H1 (cell line): ENCODE data around the gene CHN2. TPM values are rescaled to one million over a fixed set of nuclear protein-coding genes. Genes with fewer than 3 reads are reported as not detected.

Experiments
- CTCF ChIA-PET: fragments of 300-600 bp; sonication (Branson Sonifier 250); formaldehyde crosslinking; loops from one replicate; lab custom pipeline; 2021; ENCODE audit not compliant: partially characterized antibody; lab: Charles Lee
- POLR2A ChIA-PET: fragments of 300-600 bp; sonication (Branson Sonifier 250); formaldehyde crosslinking; loops from one replicate; lab custom pipeline; 2021; ENCODE audit warnings: inconsistent platforms; ENCODE audit not compliant: partially characterized antibody; lab: Charles Lee
- DNase-seq, 2 experiments: peaks; one replicate each; pipeline versions ENCODE4 v3.0.0 to v3.0.0-alpha.2; 2010 to 2022; ENCODE audit warnings: low spot score in 2 of 2, low read depth in 1 of 2, mixed read lengths in 1 of 2
- FAIRE-seq: peaks from 2 replicates; lab custom pipeline; 2011; peaks lifted over from hg19 to GRCh38; lab: Jason Lieb, UNC
- H2AFZ ChIP-seq: 2 replicates; pipeline ENCODE4 v1.8.1; 2012; ENCODE audit warnings: low read length, inconsistent platforms
- H2AK5ac ChIP-seq: 2 replicates; pipeline ENCODE4 v1.6.1; 2013; ENCODE audit warnings: low read depth, low read length
- H2BK120ac ChIP-seq: replicated peaks from 2 replicates; pipeline ENCODE3; 2013; ENCODE audit warnings: low read depth, low read length, inconsistent platforms
- H2BK12ac ChIP-seq: 2 replicates; pipeline ENCODE4 v1.6.1; 2013; ENCODE audit warnings: low read depth, low read length
- H2BK15ac ChIP-seq: 2 replicates; pipeline ENCODE4 v1.6.1; 2013; ENCODE audit warnings: low read length
- H2BK20ac ChIP-seq: 2 replicates; pipeline ENCODE4 v1.6.1; 2013; ENCODE audit warnings: low read length
- H2BK5ac ChIP-seq: 2 replicates; pipeline ENCODE4 v1.6.1; 2013; ENCODE audit warnings: low read depth, low read length
- H3K14ac ChIP-seq: 2 replicates; pipeline ENCODE4 v1.6.1; 2013; ENCODE audit warnings: inconsistent platforms; ENCODE audit not compliant: insufficient read length
- H3K18ac ChIP-seq: 2 replicates; pipeline ENCODE4 v1.6.1; 2013; ENCODE audit warnings: low read length; ENCODE audit errors: extremely low read depth
- H3K23ac ChIP-seq: 2 replicates; pipeline ENCODE4 v1.6.1; 2013; ENCODE audit warnings: inconsistent platforms; ENCODE audit not compliant: insufficient read length
- H3K23me2 ChIP-seq: 2 replicates; pipeline ENCODE4 v1.6.1; 2013; ENCODE audit warnings: low read depth, low read length
- H3K27ac ChIP-seq: 2 replicates; pipeline ENCODE4 v1.6.1; 2011; ENCODE audit warnings: low read depth, low read length, inconsistent platforms
- H3K27me3 ChIP-seq, 4 experiments: replicated peaks in 1 of 4; 1 replicate in 1 of 4; 2 replicates in 3 of 4; pipeline versions ENCODE4 v1.6.1 to v1.8.1; 2011 to 2013; ENCODE audit warnings: low read length in 3 of 4, mild to moderate bottlenecking in 3 of 4, inconsistent platforms in 2 of 4, mixed read lengths in 2 of 4, moderate library complexity in 1 of 4; ENCODE audit not compliant: control insufficient read depth in 3 of 4, insufficient read depth in 3 of 4; ENCODE audit errors: extremely low read depth in 1 of 4
- H3K36me3 ChIP-seq, 4 experiments: 2 replicates each; pipeline versions ENCODE4 v1.6.1 to v1.8.1; 2011 to 2013; ENCODE audit warnings: mild to moderate bottlenecking in 4 of 4, low read length in 3 of 4, moderate library complexity in 2 of 4, control low read depth in 1 of 4, inconsistent platforms in 1 of 4; ENCODE audit not compliant: insufficient read depth in 4 of 4, control insufficient read depth in 2 of 4
- H3K4ac ChIP-seq: replicated peaks from 2 replicates; pipeline ENCODE3; 2013; ENCODE audit warnings: low read length, low read depth, mixed read lengths, inconsistent platforms; ENCODE audit not compliant: insufficient read length
- H3K4me1 ChIP-seq, 4 experiments: replicated peaks in 1 of 4; 1 replicate in 1 of 4; 2 replicates in 3 of 4; pipeline versions ENCODE4 v1.6.1 to v1.8.1; 2011 to 2013; ENCODE audit warnings: low read length in 3 of 4, inconsistent platforms in 2 of 4, mixed read lengths in 1 of 4; ENCODE audit not compliant: insufficient read depth in 4 of 4, control insufficient read depth in 3 of 4
- H3K4me2 ChIP-seq, 2 experiments: 2 replicates each; pipeline versions ENCODE4 v1.6.1 to v1.8.1; 2011 to 2013; ENCODE audit warnings: low read depth in 2 of 2, low read length in 2 of 2, control low read depth in 1 of 2, inconsistent platforms in 1 of 2, mild to moderate bottlenecking in 1 of 2; ENCODE audit not compliant: insufficient read depth in 1 of 2
- H3K4me3 ChIP-seq, 4 experiments: fragments of 200-600, 300-600 bp in 1 of 4; sonication (generic), shearing (Covaris generic), sonication (Bioruptor Twin) in 1 of 4; 2 replicates each; pipeline versions ENCODE4 v1.5.1 to v1.8.1; 2011 to 2016; ENCODE audit warnings: low read length in 4 of 4, low read depth in 3 of 4, control low read depth in 2 of 4, inconsistent platforms in 2 of 4, mild to moderate bottlenecking in 2 of 4, mixed read lengths in 1 of 4, moderate library complexity in 1 of 4; ENCODE audit not compliant: insufficient read depth in 2 of 4; ENCODE audit errors: extremely low read depth in 1 of 4
- H3K56ac ChIP-seq: replicated peaks from 2 replicates; pipeline ENCODE3; 2013; ENCODE audit warnings: low read depth, mild to moderate bottlenecking, mixed read lengths, low read length, inconsistent platforms; ENCODE audit not compliant: insufficient read length
- H3K79me1 ChIP-seq: 2 replicates; pipeline ENCODE4 v1.6.1; 2013; ENCODE audit warnings: low read depth, low read length, control low read depth
- H3K79me2 ChIP-seq, 2 experiments: 2 replicates each; pipeline versions ENCODE4 v1.6.1 to v1.8.1; 2012 to 2013; ENCODE audit warnings: low read length in 2 of 2, mild to moderate bottlenecking in 2 of 2, inconsistent platforms in 1 of 2; ENCODE audit not compliant: insufficient read depth in 2 of 2, control insufficient read depth in 1 of 2
- H3K9ac ChIP-seq, 4 experiments: replicated peaks in 1 of 4; 1 replicate in 1 of 4; 2 replicates in 3 of 4; pipeline versions ENCODE4 v1.6.1 to v1.8.1; 2011 to 2013; ENCODE audit warnings: low read depth in 3 of 4, low read length in 3 of 4, control low read depth in 2 of 4, mild to moderate bottlenecking in 2 of 4, moderate library complexity in 2 of 4, inconsistent platforms in 1 of 4; ENCODE audit errors: extremely low read depth in 1 of 4
- H3K9me3 ChIP-seq, 2 experiments: 2 replicates each; pipeline versions ENCODE4 v1.6.1 to v1.8.1; 2012 to 2013; ENCODE audit warnings: mild to moderate bottlenecking in 2 of 2, moderate library complexity in 2 of 2, control low read depth in 1 of 2, inconsistent platforms in 1 of 2, low read depth in 1 of 2, low read length in 1 of 2, mixed read lengths in 1 of 2; ENCODE audit not compliant: insufficient read depth in 2 of 2
- H4K20me1 ChIP-seq, 2 experiments: replicated peaks in 1 of 2; 2 replicates each; pipeline versions ENCODE3 to v1.8.1; 2011 to 2013; ENCODE audit warnings: inconsistent platforms in 2 of 2, low read length in 2 of 2, mild to moderate bottlenecking in 1 of 2; ENCODE audit not compliant: insufficient read depth in 2 of 2, control insufficient read depth in 1 of 2
- H4K5ac ChIP-seq: 2 replicates; pipeline ENCODE4 v1.6.1; 2013; ENCODE audit warnings: low read length, low read depth, mixed read lengths, inconsistent platforms; ENCODE audit not compliant: insufficient read length
- H4K8ac ChIP-seq: 2 replicates; pipeline ENCODE4 v1.8.0; 2013; ENCODE audit warnings: mild to moderate bottlenecking, moderate library complexity, low read length, inconsistent platforms; ENCODE audit not compliant: insufficient read depth; ENCODE audit errors: extremely low read depth
- H4K91ac ChIP-seq: replicated peaks from 2 replicates; pipeline ENCODE3; 2013; ENCODE audit warnings: low read length, mixed read lengths, inconsistent platforms; ENCODE audit not compliant: insufficient read length
- EGR1 ChIP-seq: IDR thresholded peaks from 2 replicates; pipeline ENCODE4 v1.6.1; 2011; ENCODE audit warnings: low read depth, low read length, borderline replicate concordance
- POLR2AphosphoS5 ChIP-seq: IDR thresholded peaks from 2 replicates; pipeline ENCODE4 v1.6.1; 2011; ENCODE audit warnings: low read depth, low read length
- SIX5 ChIP-seq: IDR thresholded peaks from 2 replicates; pipeline ENCODE4 v1.6.1; 2011; ENCODE audit warnings: mild to moderate bottlenecking, low read depth, low read length
- WGBS, 2 experiments: shearing (Covaris generic) in 1 of 2; methylation state at CpG; one replicate each; pipeline versions ENCODE4 v1.1.6 to v1.1.7; 2013 to 2015; ENCODE audit warnings: low lambda C conversion rate in 2 of 2, mixed read lengths in 2 of 2, inconsistent platforms in 1 of 2, low coverage in 1 of 2, missing lambda C conversion rate in 1 of 2; ENCODE audit not compliant: insufficient replicate concordance in 2 of 2, insufficient coverage in 1 of 2, insufficient read length in 1 of 2; ENCODE audit errors: extremely low coverage in 1 of 2, missing lambda C conversion rate in 1 of 2; 5-methylcytosine and 5-hydroxymethylcytosine counted together
- polyA plus RNA-seq, 7 experiments: library from polyadenylated mRNA; depleted of rRNA in 3 of 7; stranded (reverse) in 5 of 7; unstranded in 2 of 7; fragments of >200 nt in 5 of 7; fragments of 200-250 nt in 2 of 7; gene quantifications; 1 replicate in 5 of 7; 2 replicates in 1 of 7; 4 replicates in 1 of 7; pipeline versions ENCODE4 v1.2.1 to v1.2.3, GENCODE V29; 2011 to 2013; ENCODE audit warnings: missing spikeins in 2 of 7, mixed read lengths in 2 of 7
- total RNA-seq: library from RNA; stranded (reverse); fragmentation: NEBNext Ultra II Directional; extraction: Animal tissue kit (Norgen Biotek cat#: 25700); gene quantifications from 2 replicates; pipeline ENCODE4 v1.2.1, GENCODE V29; 2021
- TF ChIP-seq, protein P1 (sequence below): IDR thresholded peaks from 2 replicates; pipeline ENCODE4 v1.6.1; 2011; ENCODE audit warnings: low read length, improper control_type of control experiment

CHN2 gene
- total and polyA plus RNA-seq, 2 of the 8 experiments (the other 6 are each of a cell fraction or from before 2014, with no cell fraction given) = 2.9 to 4.8 TPM

DNA sequence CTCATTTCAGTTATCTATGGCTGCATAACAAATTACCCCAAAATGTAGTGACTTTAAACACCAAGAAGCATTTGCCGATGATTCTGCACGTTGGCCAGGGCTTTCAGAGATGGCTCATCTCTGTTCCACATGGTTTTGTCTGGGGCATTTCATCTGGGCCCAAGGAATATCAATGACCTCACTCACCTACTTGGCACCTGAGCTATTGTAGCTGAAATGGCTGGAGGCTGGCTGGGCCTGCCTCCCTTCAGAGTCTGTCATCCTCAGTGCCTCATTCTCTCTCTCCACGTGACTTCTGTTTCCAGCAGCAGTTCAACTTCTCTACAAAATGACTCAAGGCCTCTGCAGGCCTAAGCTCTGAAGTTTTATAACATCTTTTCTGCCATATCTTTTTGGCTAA, 249.7 kb downstream of the CHN2 start:
- no peak for TF ChIP-seq SIX5
- TF ChIP-seq, protein P1, sequence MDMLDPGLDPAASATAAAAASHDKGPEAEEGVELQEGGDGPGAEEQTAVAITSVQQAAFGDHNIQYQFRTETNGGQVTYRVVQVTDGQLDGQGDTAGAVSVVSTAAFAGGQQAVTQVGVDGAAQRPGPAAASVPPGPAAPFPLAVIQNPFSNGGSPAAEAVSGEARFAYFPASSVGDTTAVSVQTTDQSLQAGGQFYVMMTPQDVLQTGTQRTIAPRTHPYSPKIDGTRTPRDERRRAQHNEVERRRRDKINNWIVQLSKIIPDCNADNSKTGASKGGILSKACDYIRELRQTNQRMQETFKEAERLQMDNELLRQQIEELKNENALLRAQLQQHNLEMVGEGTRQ = no peak
- no peak for TF ChIP-seq EGR1
- TF ChIP-seq POLR2AphosphoS5 = no peak
- TF ChIP-seq, all 59 proteins: peak for 0
- CTCF ChIA-PET = no interaction called here
- H3K23me2 ChIP-seq = no peaks in the 10 kb centered on the region
- no peak for FAIRE-seq
- H2AK5ac ChIP-seq = no peak overlapping the region
- no peaks in the 10 kb centered on the region for H3K79me2 ChIP-seq
- H2BK12ac ChIP-seq = no peak overlapping the region
- no peak overlapping the region for H3K56ac ChIP-seq
- H3K27me3 ChIP-seq = no peaks in the 10 kb centered on the region
- no peak overlapping the region for H4K8ac ChIP-seq
- H3K4me3 ChIP-seq = no peak overlapping the region
- no peaks in the 10 kb centered on the region for H3K9me3 ChIP-seq
- H3K27ac ChIP-seq = no peak overlapping the region
- no peak overlapping the region for H2BK5ac ChIP-seq
- no peak overlapping the region for H2AFZ ChIP-seq
- H2BK20ac ChIP-seq = no peak overlapping the region
- peaks cover 0 to 3% (median 0%) of the 10 kb centered on the region in 4 experiments; a peak in 1 of 7 replicates for H3K4me1 ChIP-seq
- no peak overlapping the region for H2BK15ac ChIP-seq
- H3K9ac ChIP-seq = no peak overlapping the region
- H3K36me3 ChIP-seq = no peaks in the 10 kb centered on the region
- no peak overlapping the region for H3K4ac ChIP-seq
- no peaks in the 10 kb centered on the region for H3K79me1 ChIP-seq
- H3K23ac ChIP-seq = no peak overlapping the region
- H4K91ac ChIP-seq = no peak overlapping the region
- H3K4me2 ChIP-seq = no peak overlapping the region
- WGBS, 2 experiments = 80% methylated on average over 3 of the region's 3 CpGs; no CpG with 5 or more reads in 1 of the 2 experiments
- DNase-seq = no peak
- H2BK120ac ChIP-seq = no peak overlapping the region
- H4K5ac ChIP-seq = no peak overlapping the region
- H3K14ac ChIP-seq = no peak overlapping the region
- POLR2A ChIA-PET = no interaction called here
- H4K20me1 ChIP-seq = no peaks in the 10 kb centered on the region
- H3K18ac ChIP-seq = no peak overlapping the region
